WERI-Rb-1 (cell line): ENCODE measurements around the gene NLN.

Experiments used
- DNase-seq: peaks from one replicate; pipeline ENCODE4 v3.0.0-alpha.2; 2020
- H3K27ac ChIP-seq: fragments of 250-450 bp; sonication (Bioruptor Pico); 2 replicates; pipeline ENCODE4 v1.5.1; 2020; ENCODE audit warnings: mild to moderate bottlenecking, moderate library complexity
- H3K27me3 ChIP-seq: fragments of 250-450 bp; sonication (Bioruptor Pico); 2 replicates; pipeline ENCODE4 v1.5.1; 2021; ENCODE audit warnings: mild to moderate bottlenecking, low read depth, moderate library complexity; ENCODE audit not compliant: insufficient read depth, severe bottlenecking
- H3K36me3 ChIP-seq: fragments of 250-450 bp; sonication (Bioruptor Pico); 2 replicates; pipeline ENCODE4 v1.5.1; 2020; ENCODE audit warnings: mild to moderate bottlenecking, moderate library complexity
- H3K4me3 ChIP-seq: 2 replicates; pipeline ENCODE4 v1.5.1; 2011; ENCODE audit warnings: low read depth, mild to moderate bottlenecking, control low read depth, low read length
- H3K9me3 ChIP-seq: fragments of 250-450 bp; sonication (Bioruptor Pico); 2 replicates; pipeline ENCODE4 v1.5.1; 2021; ENCODE audit warnings: mild to moderate bottlenecking, moderate library complexity; ENCODE audit not compliant: severe bottlenecking
- CTCF ChIP-seq: IDR thresholded peaks from 2 replicates; pipeline ENCODE4 v1.5.1; 2011; ENCODE audit warnings: low read depth, mild to moderate bottlenecking, control low read depth, inconsistent platforms, low read length

The NLN gene

GRCh38 chr5:65823204-65823603, 101.2 kb downstream of the NLN start:
- no peak for TF ChIP-seq CTCF
- no peak for DNase-seq
- no peak overlapping the region for H3K4me3 ChIP-seq
- no peaks in the 10 kb centered on the region; the same call in 1 of the 2 replicates for H3K36me3 ChIP-seq
- no peaks in the 10 kb centered on the region for H3K9me3 ChIP-seq
- H3K27ac ChIP-seq = no peak overlapping the region
- H3K27me3 ChIP-seq = no peaks in the 10 kb centered on the region

- H3K27me3 ChIP-seq = no peaks in the 10 kb centered on the region
- no peak overlapping the region for H3K27ac ChIP-seq
- H3K36me3 ChIP-seq = no peaks in the 10 kb centered on the region; the same call in 1 of the 2 replicates
- DNase-seq = no peak
- H3K9me3 ChIP-seq = no peaks in the 10 kb centered on the region
- no peak for TF ChIP-seq CTCF
- no peak overlapping the region for H3K4me3 ChIP-seq
Measured at GRCh38 chr5:65823845-65824445, 101.9 kb downstream of the NLN start.

- Histone ChIP-seq H3K27ac (no peak overlapping the region), H3K27me3 (no peaks in the 10 kb centered on the region), H3K4me3 (no peak overlapping the region), H3K9me3 (no peaks in the 10 kb centered on the region), H3K36me3 (no peaks in the 10 kb centered on the region; the same call in 1 of the 2 replicates)
- no peak for DNase-seq
- no peak for TF ChIP-seq CTCF
Measured at GRCh38 chr5:65825408-65826328, 103.7 kb downstream of the NLN start.

GRCh38 chr5:65828022-65828896, 106.3 kb downstream of the NLN start:
- Histone ChIP-seq H3K36me3 (no peaks in the 10 kb centered on the region; the same call in 1 of the 2 replicates), H3K27ac (no peak overlapping the region), H3K9me3 (no peaks in the 10 kb centered on the region), H3K4me3 (no peak overlapping the region), H3K27me3 (no peaks in the 10 kb centered on the region)
- TF ChIP-seq CTCF = no peak
- DNase-seq = no peak

- no peak for TF ChIP-seq CTCF
- Histone ChIP-seq H3K27me3 (no peaks in the 10 kb centered on the region), H3K9me3 (no peaks in the 10 kb centered on the region), H3K36me3 (no peaks in the 10 kb centered on the region), H3K4me3 (no peak overlapping the region), H3K27ac (no peak overlapping the region)
- no peak for DNase-seq
Measured at GRCh38 chr5:65830856-65831255, 108.9 kb downstream of the NLN start.
